K562 (cell line): ENCODE measurements around the gene CCDC97. TPM values are rescaled to one million over a fixed set of nuclear protein-coding genes. Genes with fewer than 3 reads are reported as not detected.

Source experiments
- DPF2 ChIP-seq: fragments of 450-650 bp; IDR thresholded peaks from 2 replicates; pipeline ENCODE4 v1.6.1; 2016
- HDAC2 ChIP-seq: fragments of 450-650 bp; IDR thresholded peaks from 2 replicates; pipeline ENCODE4 v1.6.1; 2016; ENCODE audit warnings: mild to moderate bottlenecking
- NR4A1 ChIP-seq, 2 experiments: fragments of 250-450 bp in 1 of 2; fragments of 450-650 bp in 1 of 2; sonication (Bioruptor Pico) in 1 of 2; IDR thresholded peaks; 2 replicates each; pipeline versions ENCODE4 v1.4.0 to v1.6.1; 2016 to 2020; ENCODE audit warnings: mild to moderate bottlenecking in 2 of 2, missing compliant biosample characterization in 1 of 2, missing genetic modification characterization in 1 of 2, moderate library complexity in 1 of 2
- POLR2AphosphoS5 ChIP-seq: IDR thresholded peaks from 2 replicates; pipeline ENCODE4 v1.6.1; 2011; ENCODE audit warnings: mild to moderate bottlenecking, low read depth, low read length, moderate library complexity; ENCODE audit not compliant: control insufficient read depth, insufficient read depth
- ZNF507 ChIP-seq: conservative IDR thresholded peaks from 2 replicates; pipeline ENCODE4 v1.6.1; 2017; ENCODE audit warnings: missing genetic modification characterization, missing compliant biosample characterization
- polyA plus RNA-seq, 8 experiments: library from polyadenylated mRNA; depleted of rRNA in 4 of 8; stranded (reverse) in 5 of 8; unstranded in 3 of 8; fragments of >200 nt; fragmentation: Nextera tagmentation in 2 of 8; fragmentation: Illumina TruSeq in 1 of 8; extraction: Ambion mirVana in 2 of 8; extraction: Trizol in 1 of 8; gene quantifications; 2 replicates each; pipeline versions ENCODE4 v1.2.1 to v1.2.3, GENCODE V29; 2011 to 2014; ENCODE audit warnings: inconsistent platforms in 1 of 8, missing spikeins in 1 of 8
- total RNA-seq, 7 experiments: library from RNA; depleted of rRNA in 6 of 7; stranded (reverse); fragments of >200 nt in 6 of 7; fragmentation: Illumina TruSeq in 2 of 7; extraction: Trizol in 2 of 7; gene quantifications; 2 replicates each; pipeline versions ENCODE4 v1.2.1 to v1.2.3, GENCODE V29; 2011 to 2021; ENCODE audit warnings: low replicate concordance in 1 of 7
- TF ChIP-seq, protein P1 (sequence below): sonication (generic); formaldehyde crosslinking; IDR thresholded peaks from 2 replicates; pipeline ENCODE4 v1.8.0; 2022; ENCODE audit warnings: mild to moderate bottlenecking, low read depth, missing genetic modification reagents
- TF ChIP-seq, protein P2 (sequence below): sonication (generic); formaldehyde crosslinking; IDR thresholded peaks from 2 replicates; pipeline ENCODE4 v1.5.0; 2020; ENCODE audit warnings: missing genetic modification reagents
- TF ChIP-seq, protein P3 (sequence below), 2 experiments: fragments of 450-650 bp in 1 of 2; sonication (generic) in 1 of 2; formaldehyde crosslinking in 1 of 2; IDR thresholded peaks; 2 replicates each; pipeline versions ENCODE4 v1.7.1 to v1.9.0; 2016 to 2022; ENCODE audit warnings: inconsistent platforms in 1 of 2, mild to moderate bottlenecking in 1 of 2, missing genetic modification reagents in 1 of 2
- TF ChIP-seq, protein P4 (sequence below): sonication (generic); IDR thresholded peaks from 2 replicates; pipeline ENCODE4 v1.6.1; 2016
- TF ChIP-seq, protein P5 (sequence below): fragments of 250-450 bp; sonication (Bioruptor Pico); IDR thresholded peaks from 2 replicates; pipeline ENCODE4 v1.5.0; 2021; ENCODE audit warnings: mild to moderate bottlenecking, borderline replicate concordance
- TF ChIP-seq, protein P6 (sequence below): sonication (generic); formaldehyde crosslinking; IDR thresholded peaks from 2 replicates; pipeline ENCODE4 v1.8.0; 2022; ENCODE audit warnings: mild to moderate bottlenecking, missing genetic modification reagents

CCDC97 gene
- total and polyA plus RNA-seq, 9 of the 15 experiments (the other 6 are each of a cell fraction or from before 2014, with no cell fraction given) = 0.60 to 16.5 (median 7.0) TPM

DNA sequence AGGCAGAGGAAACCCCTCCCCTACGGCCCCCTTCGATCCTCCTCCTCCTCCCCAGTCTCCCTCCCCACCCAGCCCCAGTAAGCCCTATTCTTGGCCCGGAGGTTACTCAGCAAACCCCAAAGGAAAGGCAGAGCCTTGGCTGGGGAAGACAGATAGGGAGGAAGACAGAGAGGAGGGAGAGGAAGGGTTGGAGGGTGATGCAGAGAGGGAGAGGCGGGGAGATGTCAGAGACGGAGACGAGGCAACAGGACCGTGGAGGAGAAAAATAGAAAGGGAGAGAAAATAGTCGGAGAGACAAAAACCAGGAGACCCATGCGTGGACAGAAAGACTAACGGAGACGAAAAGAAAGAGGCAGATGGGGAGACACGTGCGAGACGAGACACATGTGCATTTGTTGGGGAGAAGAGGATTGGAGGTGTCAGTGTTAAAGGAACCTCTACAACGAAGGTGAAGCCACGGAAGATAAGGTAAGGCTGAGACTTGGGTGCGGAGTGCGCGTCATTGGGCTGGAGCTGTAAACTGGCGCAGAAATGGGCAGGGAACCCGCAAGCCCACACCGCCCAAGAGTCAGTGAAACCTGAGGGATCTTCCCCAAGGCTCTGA is 40.9 kb downstream of the CCDC97 start (continued):
- TF ChIP-seq, protein P1, sequence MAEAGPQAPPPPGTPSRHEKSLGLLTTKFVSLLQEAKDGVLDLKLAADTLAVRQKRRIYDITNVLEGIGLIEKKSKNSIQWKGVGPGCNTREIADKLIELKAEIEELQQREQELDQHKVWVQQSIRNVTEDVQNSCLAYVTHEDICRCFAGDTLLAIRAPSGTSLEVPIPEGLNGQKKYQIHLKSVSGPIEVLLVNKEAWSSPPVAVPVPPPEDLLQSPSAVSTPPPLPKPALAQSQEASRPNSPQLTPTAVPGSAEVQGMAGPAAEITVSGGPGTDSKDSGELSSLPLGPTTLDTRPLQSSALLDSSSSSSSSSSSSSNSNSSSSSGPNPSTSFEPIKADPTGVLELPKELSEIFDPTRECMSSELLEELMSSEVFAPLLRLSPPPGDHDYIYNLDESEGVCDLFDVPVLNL (CRISPR knock-in tag) = no peak
- TF ChIP-seq, protein P2, sequence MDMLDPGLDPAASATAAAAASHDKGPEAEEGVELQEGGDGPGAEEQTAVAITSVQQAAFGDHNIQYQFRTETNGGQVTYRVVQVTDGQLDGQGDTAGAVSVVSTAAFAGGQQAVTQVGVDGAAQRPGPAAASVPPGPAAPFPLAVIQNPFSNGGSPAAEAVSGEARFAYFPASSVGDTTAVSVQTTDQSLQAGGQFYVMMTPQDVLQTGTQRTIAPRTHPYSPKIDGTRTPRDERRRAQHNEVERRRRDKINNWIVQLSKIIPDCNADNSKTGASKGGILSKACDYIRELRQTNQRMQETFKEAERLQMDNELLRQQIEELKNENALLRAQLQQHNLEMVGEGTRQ (CRISPR knock-in tag) = no peak
- peak; percentile 89 for TF ChIP-seq DPF2
- TF ChIP-seq, protein P3, sequence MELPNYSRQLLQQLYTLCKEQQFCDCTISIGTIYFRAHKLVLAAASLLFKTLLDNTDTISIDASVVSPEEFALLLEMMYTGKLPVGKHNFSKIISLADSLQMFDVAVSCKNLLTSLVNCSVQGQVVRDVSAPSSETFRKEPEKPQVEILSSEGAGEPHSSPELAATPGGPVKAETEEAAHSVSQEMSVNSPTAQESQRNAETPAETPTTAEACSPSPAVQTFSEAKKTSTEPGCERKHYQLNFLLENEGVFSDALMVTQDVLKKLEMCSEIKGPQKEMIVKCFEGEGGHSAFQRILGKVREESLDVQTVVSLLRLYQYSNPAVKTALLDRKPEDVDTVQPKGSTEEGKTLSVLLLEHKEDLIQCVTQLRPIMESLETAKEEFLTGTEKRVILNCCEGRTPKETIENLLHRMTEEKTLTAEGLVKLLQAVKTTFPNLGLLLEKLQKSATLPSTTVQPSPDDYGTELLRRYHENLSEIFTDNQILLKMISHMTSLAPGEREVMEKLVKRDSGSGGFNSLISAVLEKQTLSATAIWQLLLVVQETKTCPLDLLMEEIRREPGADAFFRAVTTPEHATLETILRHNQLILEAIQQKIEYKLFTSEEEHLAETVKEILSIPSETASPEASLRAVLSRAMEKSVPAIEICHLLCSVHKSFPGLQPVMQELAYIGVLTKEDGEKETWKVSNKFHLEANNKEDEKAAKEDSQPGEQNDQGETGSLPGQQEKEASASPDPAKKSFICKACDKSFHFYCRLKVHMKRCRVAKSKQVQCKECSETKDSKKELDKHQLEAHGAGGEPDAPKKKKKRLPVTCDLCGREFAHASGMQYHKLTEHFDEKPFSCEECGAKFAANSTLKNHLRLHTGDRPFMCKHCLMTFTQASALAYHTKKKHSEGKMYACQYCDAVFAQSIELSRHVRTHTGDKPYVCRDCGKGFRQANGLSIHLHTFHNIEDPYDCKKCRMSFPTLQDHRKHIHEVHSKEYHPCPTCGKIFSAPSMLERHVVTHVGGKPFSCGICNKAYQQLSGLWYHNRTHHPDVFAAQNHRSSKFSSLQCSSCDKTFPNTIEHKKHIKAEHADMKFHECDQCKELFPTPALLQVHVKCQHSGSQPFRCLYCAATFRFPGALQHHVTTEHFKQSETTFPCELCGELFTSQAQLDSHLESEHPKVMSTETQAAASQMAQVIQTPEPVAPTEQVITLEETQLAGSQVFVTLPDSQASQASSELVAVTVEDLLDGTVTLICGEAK (IDR thresholded peaks at IDR 0.05) = peak; percentile 53
- TF ChIP-seq, protein P3 (CRISPR knock-in tag; IDR thresholded peaks at IDR 0.05) = no peak
- TF ChIP-seq, protein P4, sequence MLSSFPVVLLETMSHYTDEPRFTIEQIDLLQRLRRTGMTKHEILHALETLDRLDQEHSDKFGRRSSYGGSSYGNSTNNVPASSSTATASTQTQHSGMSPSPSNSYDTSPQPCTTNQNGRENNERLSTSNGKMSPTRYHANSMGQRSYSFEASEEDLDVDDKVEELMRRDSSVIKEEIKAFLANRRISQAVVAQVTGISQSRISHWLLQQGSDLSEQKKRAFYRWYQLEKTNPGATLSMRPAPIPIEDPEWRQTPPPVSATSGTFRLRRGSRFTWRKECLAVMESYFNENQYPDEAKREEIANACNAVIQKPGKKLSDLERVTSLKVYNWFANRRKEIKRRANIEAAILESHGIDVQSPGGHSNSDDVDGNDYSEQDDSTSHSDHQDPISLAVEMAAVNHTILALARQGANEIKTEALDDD = no peak
- TF ChIP-seq, protein P5, sequence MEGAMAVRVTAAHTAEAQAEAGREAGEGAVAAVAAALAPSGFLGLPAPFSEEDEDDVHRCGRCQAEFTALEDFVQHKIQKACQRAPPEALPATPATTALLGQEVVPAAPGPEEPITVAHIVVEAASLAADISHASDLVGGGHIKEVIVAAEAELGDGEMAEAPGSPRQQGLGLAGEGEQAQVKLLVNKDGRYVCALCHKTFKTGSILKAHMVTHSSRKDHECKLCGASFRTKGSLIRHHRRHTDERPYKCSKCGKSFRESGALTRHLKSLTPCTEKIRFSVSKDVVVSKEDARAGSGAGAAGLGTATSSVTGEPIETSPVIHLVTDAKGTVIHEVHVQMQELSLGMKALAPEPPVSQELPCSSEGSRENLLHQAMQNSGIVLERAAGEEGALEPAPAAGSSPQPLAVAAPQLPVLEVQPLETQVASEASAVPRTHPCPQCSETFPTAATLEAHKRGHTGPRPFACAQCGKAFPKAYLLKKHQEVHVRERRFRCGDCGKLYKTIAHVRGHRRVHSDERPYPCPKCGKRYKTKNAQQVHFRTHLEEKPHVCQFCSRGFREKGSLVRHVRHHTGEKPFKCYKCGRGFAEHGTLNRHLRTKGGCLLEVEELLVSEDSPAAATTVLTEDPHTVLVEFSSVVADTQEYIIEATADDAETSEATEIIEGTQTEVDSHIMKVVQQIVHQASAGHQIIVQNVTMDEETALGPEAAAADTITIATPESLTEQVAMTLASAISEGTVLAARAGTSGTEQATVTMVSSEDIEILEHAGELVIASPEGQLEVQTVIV (CRISPR knock-in tag) = no peak
- peak; percentile 90 for TF ChIP-seq HDAC2
- peak; percentile 65 for TF ChIP-seq POLR2AphosphoS5
- TF ChIP-seq, protein P6, sequence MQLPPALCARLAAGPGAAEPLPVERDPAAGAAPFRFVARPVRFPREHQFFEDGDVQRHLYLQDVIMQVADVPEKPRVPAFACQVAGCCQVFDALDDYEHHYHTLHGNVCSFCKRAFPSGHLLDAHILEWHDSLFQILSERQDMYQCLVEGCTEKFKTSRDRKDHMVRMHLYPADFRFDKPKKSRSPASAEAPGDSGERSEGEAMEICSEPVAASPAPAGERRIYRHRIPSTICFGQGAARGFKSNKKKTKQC (CRISPR knock-in tag) = 0 out of 2 replicates have a peak, but pooled peaks have one; percentile 38
- TF ChIP-seq ZNF507 (tag) = no peak
- no peak for TF ChIP-seq NR4A1 (CRISPR knock-in tag; IDR thresholded peaks at IDR 0.05)
- no peak for TF ChIP-seq NR4A1 (tag; IDR thresholded peaks at IDR 0.05)
